Glomerular visceral epithelial cell (primary cell): ENCODE data around the gene PCIF1.
"Not testable (repeated sequence)": the region's sequence is repeated elsewhere in the genome, so short reads cannot be mapped to it uniquely, and the experiment has no call there.

ENCODE experiments used
- DNase-seq: peaks from one replicate; pipeline ENCODE4 v3.0.0-alpha.2; 2016; ENCODE audit errors: extremely low spot score

PCIF1 gene

DNA sequence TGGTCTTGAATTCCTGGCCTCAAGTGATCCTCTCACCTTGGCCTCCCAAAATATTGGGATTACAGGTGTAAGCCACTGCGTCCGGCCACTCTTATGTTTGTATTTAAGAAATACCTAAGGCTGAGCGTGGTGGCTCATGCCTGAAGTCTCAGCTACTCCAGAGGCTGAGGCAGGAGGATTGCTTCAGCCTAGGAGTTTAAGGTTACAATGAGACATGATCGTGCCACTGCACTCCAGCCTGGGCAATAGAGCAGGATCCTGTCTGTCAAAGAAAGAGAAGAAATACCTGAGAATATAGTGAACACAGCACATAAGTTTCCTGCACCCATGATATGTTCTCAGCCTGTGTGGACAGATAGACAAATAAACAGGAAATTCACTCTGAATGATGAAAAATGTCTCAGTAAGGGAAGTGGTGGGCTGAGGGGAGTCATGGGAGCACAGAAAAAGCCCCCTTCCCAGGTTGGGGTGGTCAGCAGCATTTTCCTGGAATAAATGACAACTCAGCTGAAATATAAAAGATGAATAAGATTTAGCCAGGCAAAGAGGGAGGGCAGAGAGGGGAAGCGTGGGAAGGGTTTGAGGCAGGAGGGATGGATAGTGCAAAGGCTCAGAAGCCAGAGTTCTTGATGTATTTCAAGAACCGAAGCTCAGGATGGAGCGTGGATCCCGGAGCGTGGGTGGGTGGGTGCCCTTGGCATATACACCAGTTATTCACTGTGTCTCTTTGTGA is 60.4 kb downstream of the PCIF1 start:
- DNase-seq = no peak

DNA sequence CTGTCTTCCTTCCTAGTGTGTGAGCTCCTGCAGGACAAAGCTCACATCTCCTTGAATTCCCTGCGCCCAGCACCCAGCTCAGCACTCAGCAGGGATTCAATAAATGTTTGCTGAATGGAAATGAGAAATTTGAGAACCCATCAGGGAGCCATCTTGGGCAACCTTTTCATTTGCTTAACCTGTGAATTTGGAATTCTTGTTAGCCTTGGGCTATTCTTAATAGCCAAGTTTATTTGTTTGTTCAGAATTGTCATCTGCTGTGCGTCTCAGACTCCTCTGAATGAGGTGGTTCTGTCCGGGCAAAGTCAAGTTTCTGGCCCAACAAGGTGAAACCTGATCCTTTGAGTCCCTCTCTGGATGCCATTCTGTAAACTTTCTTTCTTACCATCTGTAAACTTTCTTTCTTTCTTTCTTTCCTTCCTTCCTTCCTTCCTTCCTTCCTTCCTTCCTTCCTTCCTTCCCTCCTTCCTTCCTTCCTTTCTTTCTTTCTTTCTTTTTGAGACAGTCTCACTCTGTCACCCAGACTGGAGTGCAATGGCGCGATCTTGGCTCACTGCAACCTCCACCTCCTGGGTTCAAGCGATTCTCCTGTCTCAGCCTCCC is 61.1 kb downstream of the PCIF1 start:
- not testable (repeated sequence) for DNase-seq

DNA sequence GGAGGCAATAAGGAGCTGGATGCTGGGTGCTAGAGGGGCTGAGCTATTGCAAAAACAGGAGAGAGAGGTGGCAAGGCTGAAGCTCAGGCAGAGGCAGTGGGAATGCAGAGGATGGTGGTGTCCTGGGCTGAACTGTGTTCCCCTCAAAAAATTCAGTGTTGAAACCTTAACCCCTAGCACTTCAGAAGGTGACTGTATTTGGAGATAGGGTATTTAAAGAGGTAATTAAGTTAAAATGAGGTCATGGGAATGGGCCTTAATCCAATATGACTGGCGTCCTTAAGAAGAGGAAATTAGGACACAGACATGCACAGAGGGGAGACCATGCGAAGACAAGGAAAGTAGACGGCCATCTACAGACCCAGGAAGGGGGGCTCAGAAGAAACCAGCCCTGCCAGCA is 62.7 kb downstream of the PCIF1 start:
- no peak for DNase-seq
